K562 (cell line): Measurements from ENCODE around the gene ITGB3BP. TPM values are rescaled to one million over a fixed set of nuclear protein-coding genes. Genes with fewer than 3 reads are reported as not detected.

Experiments used
- IRF9 ChIP-seq: fragments of 450-650 bp; IDR thresholded peaks from 2 replicates; pipeline ENCODE4 v1.6.1; 2016; ENCODE audit warnings: missing biosample characterization, missing genetic modification characterization
- L3MBTL2 ChIP-seq: fragments of 450-650 bp; IDR thresholded peaks from 2 replicates; pipeline ENCODE4 v1.6.1; 2016; ENCODE audit warnings: mild to moderate bottlenecking, moderate library complexity
- MCM3 ChIP-seq: fragments of 450-650 bp; IDR thresholded peaks from 2 replicates; pipeline ENCODE4 v1.6.1; 2016
- MED1 ChIP-seq: sonication (generic); formaldehyde crosslinking; IDR thresholded peaks from 2 replicates; pipeline ENCODE4 v1.8.1; 2023; ENCODE audit warnings: missing genetic modification reagents, borderline replicate concordance
- PHB ChIP-seq: fragments of 250-450 bp; sonication (Bioruptor Pico); IDR thresholded peaks from 2 replicates; pipeline ENCODE4 v1.5.0; 2021
- SAP30 ChIP-seq: fragments of 200-600 bp; sonication (generic); IDR thresholded peaks from 2 replicates; pipeline ENCODE4 v1.6.1; 2012; ENCODE audit warnings: borderline replicate concordance, low read depth, mild to moderate bottlenecking, moderate library complexity, low read length, control low read depth, inconsistent platforms; ENCODE audit not compliant: insufficient read depth, poor library complexity, severe bottlenecking
- SETDB1 ChIP-seq: IDR thresholded peaks from one replicate; pipeline ENCODE4 v1.6.1; 2012; ENCODE audit warnings: low read length, control low read depth, inconsistent platforms
- SNIP1 ChIP-seq: fragments of 450-650 bp; IDR thresholded peaks from 2 replicates; pipeline ENCODE4 v1.7.1; 2017; ENCODE audit warnings: low read depth, mild to moderate bottlenecking
- TCF7L2 ChIP-seq: fragments of 150-350 bp; IDR thresholded peaks from 2 replicates; pipeline ENCODE4 v1.6.1; 2016; ENCODE audit warnings: low read depth, mild to moderate bottlenecking, low read length, moderate library complexity
- USF2 ChIP-seq: sonication (generic); formaldehyde crosslinking; IDR thresholded peaks from 2 replicates; pipeline ENCODE4 v1.5.0; 2020; ENCODE audit warnings: missing genetic modification reagents
- XRCC4 ChIP-seq: IDR thresholded peaks from one replicate; pipeline ENCODE4 v1.6.1; 2011; ENCODE audit not compliant: insufficient read depth, insufficient read length; ENCODE audit errors: extremely low read depth
- ZBTB1 ChIP-seq: sonication (generic); formaldehyde crosslinking; IDR thresholded peaks from 2 replicates; pipeline ENCODE4 v1.8.1; 2023; ENCODE audit warnings: missing genetic modification reagents, low read depth, mild to moderate bottlenecking, borderline replicate concordance
- ZFX ChIP-seq: sonication (generic); formaldehyde crosslinking; IDR thresholded peaks from 2 replicates; pipeline ENCODE4 v1.8.0; 2022; ENCODE audit warnings: mild to moderate bottlenecking, missing genetic modification reagents, moderate library complexity
- ZNF165 ChIP-seq: fragments of 250-450 bp; sonication (Bioruptor Pico); IDR thresholded peaks from 2 replicates; pipeline ENCODE4 v1.4.0; 2020; ENCODE audit warnings: borderline replicate concordance
- ZNF57 ChIP-seq: fragments of 450-650 bp; formaldehyde crosslinking; IDR thresholded peaks from 2 replicates; pipeline ENCODE4 v1.4.0; 2020; ENCODE audit warnings: mild to moderate bottlenecking, moderate library complexity
- polyA plus RNA-seq, 8 experiments: library from polyadenylated mRNA; depleted of rRNA in 4 of 8; stranded (reverse) in 5 of 8; unstranded in 3 of 8; fragments of >200 nt; fragmentation: Nextera tagmentation in 2 of 8; fragmentation: Illumina TruSeq in 1 of 8; extraction: Ambion mirVana in 2 of 8; extraction: Trizol in 1 of 8; gene quantifications; 2 replicates each; pipeline versions ENCODE4 v1.2.1 to v1.2.3, GENCODE V29; 2011 to 2014; ENCODE audit warnings: inconsistent platforms in 1 of 8, missing spikeins in 1 of 8
- total RNA-seq, 7 experiments: library from RNA; depleted of rRNA in 6 of 7; stranded (reverse); fragments of >200 nt in 6 of 7; fragmentation: Illumina TruSeq in 2 of 7; extraction: Trizol in 2 of 7; gene quantifications; 2 replicates each; pipeline versions ENCODE4 v1.2.1 to v1.2.3, GENCODE V29; 2011 to 2021; ENCODE audit warnings: low replicate concordance in 1 of 7
- TF ChIP-seq, protein P1 (sequence below): fragments of 250-450 bp; sonication (Bioruptor Pico); IDR thresholded peaks from 2 replicates; pipeline ENCODE4 v1.5.0; 2021; ENCODE audit warnings: mild to moderate bottlenecking, moderate library complexity
- TF ChIP-seq, protein P2 (sequence below): fragments of 450-650 bp; IDR thresholded peaks from one replicate; pipeline ENCODE4 v1.6.1; 2018; ENCODE audit warnings: mild to moderate bottlenecking, moderate library complexity; ENCODE audit not compliant: partially characterized antibody
- TF ChIP-seq, protein P3 (sequence below): fragments of 450-650 bp; IDR thresholded peaks from 2 replicates; pipeline ENCODE4 v1.6.1; 2016; ENCODE audit warnings: borderline replicate concordance

The ITGB3BP gene
- total and polyA plus RNA-seq, 9 of the 15 experiments (the other 6 are each of a cell fraction or from before 2014, with no cell fraction given), result 62.8 to 151 (median 110) TPM

DNA sequence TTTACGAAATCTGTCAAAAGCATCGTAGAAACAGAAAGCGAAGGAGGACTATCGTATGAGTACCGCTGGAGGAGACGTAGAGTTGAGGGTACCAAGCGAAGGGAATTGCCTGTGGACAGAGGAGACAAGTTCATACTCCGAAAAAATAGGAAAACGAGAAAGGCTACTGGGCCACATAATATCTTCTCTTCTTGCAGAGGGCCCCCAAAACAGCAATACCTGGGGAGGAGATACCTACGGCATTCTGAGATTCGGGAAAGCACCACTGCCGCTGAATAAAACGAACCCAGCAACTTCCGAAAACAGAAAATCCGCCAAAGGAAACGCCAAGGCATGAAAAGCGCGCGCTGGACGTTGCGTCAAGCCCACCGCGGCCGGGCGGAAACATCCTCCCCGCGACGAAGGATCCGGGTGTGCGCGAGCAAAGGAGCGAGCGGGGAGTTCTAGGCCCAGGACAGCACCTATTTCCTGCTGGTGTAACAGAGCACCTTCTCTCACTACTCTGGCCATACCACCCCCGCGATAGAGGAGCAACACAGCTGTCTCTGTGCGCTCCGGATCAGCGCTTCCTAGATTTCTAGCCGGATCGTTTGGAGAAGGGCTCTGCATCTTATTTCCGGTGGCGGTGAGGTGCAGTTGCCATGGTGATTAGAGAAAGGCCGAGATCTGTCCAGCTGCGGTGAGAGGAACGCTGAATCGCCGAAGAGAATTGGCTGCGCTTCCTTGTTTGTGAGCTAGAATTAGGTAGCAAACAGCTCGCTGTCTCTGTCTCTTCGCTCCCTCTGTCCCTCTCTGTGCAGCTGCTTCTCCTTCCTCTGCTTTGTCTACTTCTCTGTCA is at the start of gene ITGB3BP, which contains the start of gene EFCAB7 (continued):
- TF ChIP-seq IRF9 (tag) (0 out of 2 replicates have a peak, but pooled peaks have one; percentile 11), ZNF57 (CRISPR knock-in tag) (no peak), SETDB1 (no peak), ZBTB1 (CRISPR knock-in tag) (no peak), SNIP1 (no peak), TCF7L2 (no peak), MED1 (no peak), ZFX (CRISPR knock-in tag) (peak; percentile 65; the same call in 1 of the 2 replicates), XRCC4 (no peak), USF2 (CRISPR knock-in tag) (no peak), L3MBTL2 (peak; percentile 80), MCM3 (no peak), ZNF165 (CRISPR knock-in tag) (0 out of 2 replicates have a peak, but pooled peaks have one; percentile 65), SAP30 (peak; percentile 71), PHB (CRISPR knock-in tag) (no peak)
- TF ChIP-seq, protein P1, sequence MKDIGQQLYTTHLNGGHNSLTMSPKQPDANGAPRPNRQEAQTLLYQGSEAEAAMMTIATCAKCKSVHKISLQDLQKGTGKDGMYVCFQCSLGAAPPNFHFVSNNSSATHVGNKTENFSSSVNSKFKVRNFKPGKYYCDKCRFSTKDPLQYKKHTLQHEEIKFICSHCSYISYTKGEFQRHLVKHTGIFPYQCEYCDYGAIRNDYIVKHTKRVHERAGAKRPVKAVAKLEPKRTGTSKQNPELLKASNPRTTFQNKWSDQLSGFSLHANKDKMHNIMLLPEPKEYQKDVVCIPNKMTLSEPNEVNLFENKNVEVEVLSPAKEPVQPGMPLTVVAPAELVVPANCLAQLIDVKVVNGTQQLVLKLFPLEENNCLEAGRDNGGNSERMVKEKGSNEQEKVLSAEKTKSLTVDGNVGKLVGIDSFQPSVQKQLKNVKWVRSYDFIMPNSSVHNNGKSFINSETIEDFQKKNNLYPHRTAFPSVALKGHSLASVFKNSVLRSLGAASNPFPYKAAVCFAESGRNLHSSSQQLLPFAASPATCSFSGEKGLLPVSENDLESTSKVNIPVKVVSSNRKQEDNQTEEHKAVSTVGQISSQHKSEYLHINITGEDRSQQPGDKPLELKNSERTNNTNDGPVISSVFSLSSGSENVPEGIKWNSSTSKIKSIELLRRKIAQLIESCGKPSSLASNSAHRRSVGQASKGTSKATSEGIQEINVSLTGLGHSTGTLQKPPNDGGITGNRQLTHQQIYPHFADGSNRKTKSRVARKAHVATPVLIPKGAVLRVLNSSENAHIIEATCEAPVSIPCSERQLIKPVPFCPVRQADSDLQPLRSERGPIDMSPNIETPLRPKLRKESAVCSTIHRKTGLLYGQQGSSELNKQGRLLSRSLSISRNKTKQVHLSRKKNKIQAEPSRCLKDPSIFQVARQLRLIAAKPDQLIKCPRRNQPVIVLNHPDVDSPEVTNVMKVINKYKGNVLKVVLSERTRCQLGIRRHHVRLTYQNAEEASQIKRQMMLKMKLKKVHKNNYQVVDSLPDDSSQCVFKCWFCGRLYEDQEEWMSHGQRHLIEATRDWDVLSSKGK (CRISPR knock-in tag), result no peak
- TF ChIP-seq, protein P2, sequence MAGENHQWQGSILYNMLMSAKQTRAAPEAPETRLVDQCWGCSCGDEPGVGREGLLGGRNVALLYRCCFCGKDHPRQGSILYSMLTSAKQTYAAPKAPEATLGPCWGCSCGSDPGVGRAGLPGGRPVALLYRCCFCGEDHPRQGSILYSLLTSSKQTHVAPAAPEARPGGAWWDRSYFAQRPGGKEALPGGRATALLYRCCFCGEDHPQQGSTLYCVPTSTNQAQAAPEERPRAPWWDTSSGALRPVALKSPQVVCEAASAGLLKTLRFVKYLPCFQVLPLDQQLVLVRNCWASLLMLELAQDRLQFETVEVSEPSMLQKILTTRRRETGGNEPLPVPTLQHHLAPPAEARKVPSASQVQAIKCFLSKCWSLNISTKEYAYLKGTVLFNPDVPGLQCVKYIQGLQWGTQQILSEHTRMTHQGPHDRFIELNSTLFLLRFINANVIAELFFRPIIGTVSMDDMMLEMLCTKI, result no peak
- TF ChIP-seq, protein P3, sequence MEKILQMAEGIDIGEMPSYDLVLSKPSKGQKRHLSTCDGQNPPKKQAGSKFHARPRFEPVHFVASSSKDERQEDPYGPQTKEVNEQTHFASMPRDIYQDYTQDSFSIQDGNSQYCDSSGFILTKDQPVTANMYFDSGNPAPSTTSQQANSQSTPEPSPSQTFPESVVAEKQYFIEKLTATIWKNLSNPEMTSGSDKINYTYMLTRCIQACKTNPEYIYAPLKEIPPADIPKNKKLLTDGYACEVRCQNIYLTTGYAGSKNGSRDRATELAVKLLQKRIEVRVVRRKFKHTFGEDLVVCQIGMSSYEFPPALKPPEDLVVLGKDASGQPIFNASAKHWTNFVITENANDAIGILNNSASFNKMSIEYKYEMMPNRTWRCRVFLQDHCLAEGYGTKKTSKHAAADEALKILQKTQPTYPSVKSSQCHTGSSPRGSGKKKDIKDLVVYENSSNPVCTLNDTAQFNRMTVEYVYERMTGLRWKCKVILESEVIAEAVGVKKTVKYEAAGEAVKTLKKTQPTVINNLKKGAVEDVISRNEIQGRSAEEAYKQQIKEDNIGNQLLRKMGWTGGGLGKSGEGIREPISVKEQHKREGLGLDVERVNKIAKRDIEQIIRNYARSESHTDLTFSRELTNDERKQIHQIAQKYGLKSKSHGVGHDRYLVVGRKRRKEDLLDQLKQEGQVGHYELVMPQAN, result peak; percentile 88; the same call in 1 of the 2 replicates
